VCaP (cell line): ENCODE results near the gene FANCG.
A peak's percentile ranks its signal among the peaks of the same experiment; 100 is the strongest.

ENCODE experiments used
- H3K27ac ChIP-seq: fragments of 450-650 bp; 2 replicates; pipeline ENCODE4 v1.5.1; 2017
- CTCF ChIP-seq: fragments of 450-650 bp; conservative IDR thresholded peaks from 2 replicates; pipeline ENCODE4 v1.5.1; 2017; ENCODE audit warnings: mild to moderate bottlenecking, moderate library complexity

Gene FANCG

GRCh38 chr9:35076848-35077247, 2.9 kb downstream of the FANCG start:
- H3K27ac ChIP-seq = no peak overlapping the region
- no peak for TF ChIP-seq CTCF

- H3K27ac ChIP-seq = no peak overlapping the region
- TF ChIP-seq CTCF = no peak
Measured at GRCh38 chr9:35075358-35075757, 4.4 kb downstream of the FANCG start.

GRCh38 chr9:35074791-35075190, 5.0 kb downstream of the FANCG start:
- no peak overlapping the region for H3K27ac ChIP-seq
- no peak for TF ChIP-seq CTCF

GRCh38 chr9:35074141-35074540, 5.6 kb downstream of the FANCG start:
- TF ChIP-seq CTCF = no peak
- no peak overlapping the region for H3K27ac ChIP-seq

GRCh38 chr9:35073279-35073612, 6.5 kb downstream of the FANCG start:
- H3K27ac ChIP-seq = peak overlapping the region; percentile 100
- no peak for TF ChIP-seq CTCF

- TF ChIP-seq CTCF = no peak; the same call in 1 of the 2 replicates
- peak within 1 kb of the TSS; percentile 100 for H3K27ac ChIP-seq
Measured at GRCh38 chr9:35072461-35073278, 7.1 kb downstream of the FANCG start, which contains the start of gene VCP. Gene VCP, minus strand, starts transcription at chr9:35072625. Its CDS starts 272 bp downstream, at chr9:35072353.

- peak overlapping the region; percentile 100 for H3K27ac ChIP-seq
- TF ChIP-seq CTCF = peak; percentile 56
Measured at GRCh38 chr9:35071814-35072460, 7.8 kb downstream of the FANCG start.
